ENCODE data around the gene CCNB3.

DNA sequence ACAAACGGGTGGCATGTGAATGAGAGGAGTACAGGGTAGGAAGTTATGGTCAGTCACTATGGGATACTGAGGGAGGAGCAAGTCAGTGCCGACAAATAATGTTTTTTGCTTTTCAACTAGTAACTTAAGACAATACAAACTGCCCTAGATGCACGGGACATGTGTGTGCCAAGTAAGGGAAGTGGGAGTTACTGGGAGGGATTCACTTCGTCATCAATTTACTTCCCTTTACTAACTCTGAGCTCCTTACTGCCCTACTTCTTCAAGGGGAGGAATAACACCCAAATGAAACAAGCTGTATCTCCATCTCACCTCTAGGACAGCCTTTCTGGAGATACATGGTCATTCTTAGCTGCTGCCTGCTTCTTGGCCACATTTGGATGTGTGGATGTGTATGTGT lies 168.4 kb downstream of the CCNB3 start:
- TF ChIP-seq, protein P1, sequence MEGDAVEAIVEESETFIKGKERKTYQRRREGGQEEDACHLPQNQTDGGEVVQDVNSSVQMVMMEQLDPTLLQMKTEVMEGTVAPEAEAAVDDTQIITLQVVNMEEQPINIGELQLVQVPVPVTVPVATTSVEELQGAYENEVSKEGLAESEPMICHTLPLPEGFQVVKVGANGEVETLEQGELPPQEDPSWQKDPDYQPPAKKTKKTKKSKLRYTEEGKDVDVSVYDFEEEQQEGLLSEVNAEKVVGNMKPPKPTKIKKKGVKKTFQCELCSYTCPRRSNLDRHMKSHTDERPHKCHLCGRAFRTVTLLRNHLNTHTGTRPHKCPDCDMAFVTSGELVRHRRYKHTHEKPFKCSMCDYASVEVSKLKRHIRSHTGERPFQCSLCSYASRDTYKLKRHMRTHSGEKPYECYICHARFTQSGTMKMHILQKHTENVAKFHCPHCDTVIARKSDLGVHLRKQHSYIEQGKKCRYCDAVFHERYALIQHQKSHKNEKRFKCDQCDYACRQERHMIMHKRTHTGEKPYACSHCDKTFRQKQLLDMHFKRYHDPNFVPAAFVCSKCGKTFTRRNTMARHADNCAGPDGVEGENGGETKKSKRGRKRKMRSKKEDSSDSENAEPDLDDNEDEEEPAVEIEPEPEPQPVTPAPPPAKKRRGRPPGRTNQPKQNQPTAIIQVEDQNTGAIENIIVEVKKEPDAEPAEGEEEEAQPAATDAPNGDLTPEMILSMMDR (IDR thresholded peaks at IDR 0.05), result no peak
- TF ChIP-seq POLR2A (IDR thresholded peaks at IDR 0.05), result no peak
